Measurements from ENCODE around the gene PUS1.
"Not testable (repeated sequence)": the region's sequence is repeated elsewhere in the genome, so short reads cannot be mapped to it uniquely, and the experiment has no call there.

GRCh38 chr12:131891722-131892121, 37.4 kb upstream of the PUS1 start:
- not testable (repeated sequence) for TF ChIP-seq SMC3 (IDR thresholded peaks at IDR 0.05; ENCODE audit: low read depth, low read length); POLR2A (IDR thresholded peaks at IDR 0.05; ENCODE audit: low read depth, low read length); RFX5 (IDR thresholded peaks at IDR 0.05; ENCODE audit: low read depth, low read length); NFE2L2 (IDR thresholded peaks at IDR 0.05; ENCODE audit: low read depth, low read length); FOS (IDR thresholded peaks at IDR 0.05; ENCODE audit: low read depth, low read length); RCOR1 (IDR thresholded peaks at IDR 0.05; ENCODE audit: insufficient replicate concordance, low read length)
- TF ChIP-seq, protein P1, sequence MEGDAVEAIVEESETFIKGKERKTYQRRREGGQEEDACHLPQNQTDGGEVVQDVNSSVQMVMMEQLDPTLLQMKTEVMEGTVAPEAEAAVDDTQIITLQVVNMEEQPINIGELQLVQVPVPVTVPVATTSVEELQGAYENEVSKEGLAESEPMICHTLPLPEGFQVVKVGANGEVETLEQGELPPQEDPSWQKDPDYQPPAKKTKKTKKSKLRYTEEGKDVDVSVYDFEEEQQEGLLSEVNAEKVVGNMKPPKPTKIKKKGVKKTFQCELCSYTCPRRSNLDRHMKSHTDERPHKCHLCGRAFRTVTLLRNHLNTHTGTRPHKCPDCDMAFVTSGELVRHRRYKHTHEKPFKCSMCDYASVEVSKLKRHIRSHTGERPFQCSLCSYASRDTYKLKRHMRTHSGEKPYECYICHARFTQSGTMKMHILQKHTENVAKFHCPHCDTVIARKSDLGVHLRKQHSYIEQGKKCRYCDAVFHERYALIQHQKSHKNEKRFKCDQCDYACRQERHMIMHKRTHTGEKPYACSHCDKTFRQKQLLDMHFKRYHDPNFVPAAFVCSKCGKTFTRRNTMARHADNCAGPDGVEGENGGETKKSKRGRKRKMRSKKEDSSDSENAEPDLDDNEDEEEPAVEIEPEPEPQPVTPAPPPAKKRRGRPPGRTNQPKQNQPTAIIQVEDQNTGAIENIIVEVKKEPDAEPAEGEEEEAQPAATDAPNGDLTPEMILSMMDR (conservative IDR thresholded peaks at IDR 0.05; ENCODE audit: low read depth, low read length): not testable (repeated sequence)

Measured in IMR-90 (cell line).